GM04503 (cell line): ENCODE measurements around the gene GPX6.
"Not testable (repeated sequence)": the region's sequence is repeated elsewhere in the genome, so short reads cannot be mapped to it uniquely, and the experiment has no call there.

Experiments
- DNase-seq: peaks from one replicate; pipeline ENCODE4 v3.0.0-alpha.2; 2012; ENCODE audit warnings: low read depth

GPX6 gene

DNA sequence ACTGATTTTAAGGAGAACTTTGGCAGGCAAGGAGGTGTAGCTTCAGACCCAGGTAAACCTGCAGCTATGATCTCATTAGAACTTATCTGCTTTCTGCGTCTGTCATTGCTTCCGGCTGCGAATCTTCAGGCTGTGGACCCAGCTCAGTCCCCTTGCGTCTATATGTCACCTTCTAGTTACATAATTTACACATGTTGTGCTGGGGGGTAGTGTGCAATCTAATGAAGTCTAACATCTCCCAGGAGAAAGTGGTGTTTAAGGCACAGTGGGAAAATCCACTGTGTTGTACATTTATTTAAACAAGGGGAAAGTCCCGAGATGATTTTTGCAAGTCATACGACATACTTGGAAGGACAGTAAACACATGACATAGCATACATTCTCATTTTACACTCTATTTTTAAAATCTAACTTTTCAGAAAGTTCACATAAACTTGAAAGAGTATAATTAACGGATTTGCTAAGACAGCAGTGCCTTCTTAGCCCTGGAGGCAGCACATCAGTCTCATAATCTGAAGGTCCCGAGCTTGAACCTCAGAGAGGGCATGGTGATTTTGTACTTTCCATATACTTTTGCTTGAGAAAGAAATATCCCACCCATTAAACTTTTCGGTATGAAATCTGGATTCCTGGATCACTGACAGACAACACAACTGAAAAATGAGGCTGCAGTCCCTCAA lies 35.2 kb downstream of the GPX6 start:
- no peak for DNase-seq

DNA sequence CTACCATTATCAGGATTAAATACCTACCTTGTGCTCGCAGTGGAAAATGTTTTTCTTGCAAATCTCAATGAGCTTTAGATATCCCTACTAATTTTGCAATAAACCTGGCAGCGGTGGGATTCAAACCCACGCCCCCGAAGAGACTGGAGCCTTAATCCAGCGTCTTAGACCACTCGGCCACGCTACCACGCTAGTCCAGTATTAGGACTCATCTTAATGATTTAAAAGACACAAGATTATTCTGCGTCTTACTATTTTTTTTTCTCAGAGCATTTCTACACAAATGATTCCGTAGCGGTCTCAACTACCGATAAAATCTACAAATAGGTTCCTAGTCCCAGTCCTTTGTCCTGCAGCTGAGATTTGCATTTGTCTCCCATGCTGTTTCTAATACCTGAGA lies 37.1 kb downstream of the GPX6 start:
- DNase-seq, result no peak

DNA sequence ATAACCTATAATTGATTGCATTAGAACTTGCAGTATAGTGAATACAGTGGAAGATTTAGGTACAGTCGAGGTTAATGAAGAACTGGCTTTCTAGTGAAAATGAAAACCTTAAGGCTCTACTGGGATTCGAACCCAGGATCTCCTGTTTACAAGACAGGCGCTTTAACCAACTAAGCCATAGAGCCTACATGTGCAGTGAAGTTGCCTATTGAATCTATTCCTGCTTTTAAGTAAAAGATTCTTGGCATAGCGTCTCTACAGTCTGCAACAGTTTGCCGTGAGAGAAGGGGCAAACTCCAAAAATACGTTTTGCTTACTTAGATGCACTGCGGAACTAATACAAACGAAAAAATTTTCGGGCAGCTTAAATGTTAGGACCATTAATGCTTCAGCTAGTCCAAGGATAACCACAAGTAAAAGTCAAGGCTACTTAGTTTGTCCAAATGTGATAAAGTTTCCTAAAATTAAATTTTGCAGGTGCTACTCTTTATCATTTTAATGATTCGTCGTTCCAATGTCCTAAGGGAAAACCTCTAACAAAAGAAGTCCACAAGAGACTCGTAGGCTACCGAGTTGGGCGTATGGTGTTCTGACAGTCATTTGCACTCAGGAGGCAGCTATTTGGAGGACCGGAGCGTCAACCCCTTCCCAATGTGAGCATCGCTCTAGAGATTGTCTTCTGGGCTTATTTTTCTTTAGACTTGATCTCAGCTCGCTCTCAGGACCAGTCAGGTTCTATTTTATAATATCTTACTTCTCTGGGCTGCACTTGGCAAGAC lies 41.0 kb downstream of the GPX6 start:
- DNase-seq, result peak; percentile 61

DNA sequence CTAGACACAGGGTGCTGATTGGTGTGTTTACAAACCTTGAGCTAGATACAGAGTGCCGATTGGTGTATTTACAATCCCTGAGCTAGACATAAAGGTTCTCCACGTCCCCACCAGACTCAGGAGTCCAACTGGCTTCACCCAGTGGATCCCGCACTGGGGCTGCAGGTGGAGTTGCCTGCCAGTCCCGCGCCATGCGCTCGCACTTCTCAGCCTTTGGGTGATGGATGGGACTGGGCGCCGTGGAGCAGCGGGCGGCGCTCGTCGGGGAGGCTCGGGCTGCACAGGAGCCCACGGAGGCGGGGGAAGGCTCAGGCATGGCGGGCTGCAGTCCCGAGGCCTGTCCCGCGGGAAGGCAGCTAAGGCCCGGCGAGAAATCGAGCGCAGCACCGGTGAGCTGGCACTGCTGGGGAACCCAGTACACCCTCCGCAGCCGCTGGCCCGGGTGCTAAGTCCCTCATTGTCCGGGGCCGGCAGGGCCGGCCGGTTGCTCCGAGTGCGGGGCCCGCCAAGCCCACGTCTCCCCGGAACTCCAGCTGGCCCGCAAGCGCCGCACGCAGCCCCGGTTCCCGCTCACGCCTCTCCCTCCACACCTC lies 46.3 kb downstream of the GPX6 start:
- not testable (repeated sequence) for DNase-seq

DNA sequence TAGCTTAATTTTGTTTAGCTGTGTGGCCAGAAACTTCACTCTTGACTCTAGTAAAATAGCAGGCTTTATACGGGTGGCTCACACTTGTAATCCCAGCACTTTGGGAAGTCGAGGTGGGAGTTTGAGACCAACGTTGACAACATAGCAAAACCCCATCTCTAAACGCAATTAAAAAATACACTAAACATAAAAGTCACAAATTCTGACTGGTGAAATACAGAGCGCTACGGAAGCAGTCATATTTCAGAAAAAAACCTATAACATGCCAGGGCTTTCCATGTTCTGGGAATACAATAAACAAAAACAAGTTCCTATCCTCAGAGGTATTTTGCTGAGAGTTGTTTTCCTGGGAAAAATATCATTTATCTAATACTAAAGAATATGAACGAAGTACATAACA lies 47.5 kb downstream of the GPX6 start:
- DNase-seq, result no peak

DNA sequence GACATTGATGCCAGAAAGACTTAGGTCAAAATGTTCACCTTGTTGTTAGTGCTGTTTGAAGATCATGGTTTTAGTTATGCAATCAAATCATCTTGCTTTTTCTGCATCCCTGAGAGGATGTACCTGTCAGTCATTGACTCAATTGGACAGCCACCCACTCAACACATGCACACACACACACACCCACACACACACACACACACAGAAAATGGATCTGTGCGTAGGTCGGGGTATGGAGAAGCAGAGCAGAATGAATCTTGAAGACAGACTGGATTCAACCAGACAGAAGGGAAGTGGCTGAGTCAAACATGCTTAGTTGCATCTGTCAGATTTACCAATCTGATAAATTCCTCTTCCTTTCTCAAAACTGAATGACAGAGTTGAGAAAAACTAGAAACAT lies 53.2 kb downstream of the GPX6 start:
- DNase-seq, result no peak

DNA sequence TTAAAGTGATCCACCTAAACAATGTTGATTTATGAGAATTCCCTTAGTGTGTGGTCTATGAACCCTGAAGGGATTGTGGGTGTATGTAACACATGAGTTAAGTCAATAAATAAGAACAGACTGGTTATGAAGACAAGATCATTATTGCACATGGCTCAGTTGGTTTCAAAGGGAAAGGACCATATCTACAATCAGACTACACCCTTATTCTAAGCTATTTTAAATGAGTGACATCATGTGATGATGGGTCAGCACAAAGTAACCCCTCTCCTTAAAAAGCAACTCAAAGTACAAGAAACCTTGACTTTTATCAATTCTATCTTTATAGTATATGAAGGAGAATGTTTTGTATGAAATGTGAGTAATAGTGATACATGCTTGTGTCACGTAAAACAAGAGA lies 57.0 kb downstream of the GPX6 start:
- no peak for DNase-seq
